ENCODE results near the gene TRIM2. TPM values are rescaled to one million over a fixed set of nuclear protein-coding genes. Genes with fewer than 3 reads are reported as not detected.

TRIM2 gene
- total RNA-seq, 1 experiment from 2014 or later: 18.9 TPM

- no peaks in the 10 kb centered on the region for H4K20me1 ChIP-seq (ENCODE audit: low read length)
- H2AFZ ChIP-seq (ENCODE audit: low read length): no peak overlapping the region
- no peaks in the 10 kb centered on the region for H3K9me3 ChIP-seq (ENCODE audit: low read length)
- no peak overlapping the region for H3K27ac ChIP-seq (ENCODE audit: low read length)
- no peak overlapping the region for H3K9ac ChIP-seq (ENCODE audit: low read length)
- no peak overlapping the region for H3K4me3 ChIP-seq (ENCODE audit: low read length)
- no peak for ATAC-seq
- DNase-seq: no peak
- POLR2A ChIA-PET (ENCODE audit: unreplicated experiment): no interaction called here
- intact Hi-C loops (cut with micrococcal nuclease): no loop called here
- no TSS peak for BruUV-seq (replicated peaks)
- no peaks in the 10 kb centered on the region for H3F3A ChIP-seq (ENCODE audit: low read length, unreplicated experiment)
- no peaks in the 10 kb centered on the region for H3K27me3 ChIP-seq (ENCODE audit: low read length)
- H3K9me2 ChIP-seq (replicated peaks; ENCODE audit: low read length): no peaks in the 10 kb centered on the region
- peaks cover 11% of the 10 kb centered on the region for H3K4me1 ChIP-seq (ENCODE audit: insufficient read depth, low read length)
- H3K4me2 ChIP-seq (ENCODE audit: low read length): no peak overlapping the region
- H3K79me2 ChIP-seq (ENCODE audit: low read length): no peaks in the 10 kb centered on the region
- no peak for TF ChIP-seq EZH2 (IDR thresholded peaks at IDR 0.05; ENCODE audit: low read length, unreplicated experiment)
- no peak for TF ChIP-seq EZH2phosphoT487 (IDR thresholded peaks at IDR 0.05; ENCODE audit: borderline replicate concordance, low read length)
- TF ChIP-seq CTCF (conservative IDR thresholded peaks at IDR 0.05; ENCODE audit: low read depth, low read length): no peak
- no peaks in the 10 kb centered on the region for H3K36me3 ChIP-seq (ENCODE audit: low read depth, low read length)
- CTCF ChIA-PET: no interaction called here
These were observed 21.1 kb upstream of the TRIM2 start for GRCh38 chr4:153183146-153183545.

DNA sequence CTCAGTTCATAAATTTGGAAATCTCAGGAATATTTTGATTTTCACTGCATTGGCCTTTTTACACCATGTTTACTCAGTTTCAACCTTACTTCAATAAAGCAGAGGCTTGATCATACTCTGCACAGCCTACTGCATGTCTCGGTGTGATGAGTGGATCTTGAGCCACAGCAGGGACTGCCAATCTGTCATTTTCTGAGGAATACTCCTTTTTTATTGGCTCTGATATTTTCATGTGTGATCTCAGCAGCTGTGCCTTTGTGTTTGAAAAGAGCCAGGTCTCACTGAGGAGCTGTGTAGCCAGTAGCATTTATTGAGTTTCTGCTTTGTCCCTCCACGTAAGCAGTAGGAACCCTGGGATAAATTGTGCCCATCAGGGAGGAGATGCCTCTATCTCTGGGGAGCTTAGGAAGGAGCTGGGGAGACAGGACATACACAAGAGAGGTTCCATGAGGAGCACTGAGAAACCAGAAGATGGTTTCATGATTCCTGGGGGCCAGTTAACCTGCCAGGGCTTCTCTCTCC is 18.9 kb upstream of the TRIM2 start:
- no TSS peak for BruUV-seq (replicated peaks)
- no peaks in the 10 kb centered on the region for H4K20me1 ChIP-seq (ENCODE audit: low read length)
- no peaks in the 10 kb centered on the region for H3K9me2 ChIP-seq (replicated peaks; ENCODE audit: low read length)
- ChIA-PET CTCF (no interaction called here), POLR2A (ENCODE audit: unreplicated experiment) (no interaction called here)
- H3K4me1 ChIP-seq (ENCODE audit: insufficient read depth, low read length): peaks cover 11% of the 10 kb centered on the region
- no peak for ATAC-seq
- TF ChIP-seq EZH2phosphoT487 (IDR thresholded peaks at IDR 0.05; ENCODE audit: borderline replicate concordance, low read length) (no peak), CTCF (conservative IDR thresholded peaks at IDR 0.05; ENCODE audit: low read depth, low read length) (no peak), EZH2 (IDR thresholded peaks at IDR 0.05; ENCODE audit: low read length, unreplicated experiment) (no peak)
- H3K4me2 ChIP-seq (ENCODE audit: low read length): no peak overlapping the region
- no peak overlapping the region for H2AFZ ChIP-seq (ENCODE audit: low read length)
- no peak overlapping the region for H3K27ac ChIP-seq (ENCODE audit: low read length)
- DNase-seq: no peak
- H3K9me3 ChIP-seq (ENCODE audit: low read length): no peaks in the 10 kb centered on the region
- no peaks in the 10 kb centered on the region for H3K27me3 ChIP-seq (ENCODE audit: low read length)
- no peaks in the 10 kb centered on the region for H3K79me2 ChIP-seq (ENCODE audit: low read length)
- H3K4me3 ChIP-seq (ENCODE audit: low read length): no peak overlapping the region
- no peaks in the 10 kb centered on the region for H3F3A ChIP-seq (ENCODE audit: low read length, unreplicated experiment)
- no peak overlapping the region for H3K9ac ChIP-seq (ENCODE audit: low read length)
- intact Hi-C loops (cut with micrococcal nuclease): no loop called here
- no peaks in the 10 kb centered on the region for H3K36me3 ChIP-seq (ENCODE audit: low read depth, low read length)

DNA sequence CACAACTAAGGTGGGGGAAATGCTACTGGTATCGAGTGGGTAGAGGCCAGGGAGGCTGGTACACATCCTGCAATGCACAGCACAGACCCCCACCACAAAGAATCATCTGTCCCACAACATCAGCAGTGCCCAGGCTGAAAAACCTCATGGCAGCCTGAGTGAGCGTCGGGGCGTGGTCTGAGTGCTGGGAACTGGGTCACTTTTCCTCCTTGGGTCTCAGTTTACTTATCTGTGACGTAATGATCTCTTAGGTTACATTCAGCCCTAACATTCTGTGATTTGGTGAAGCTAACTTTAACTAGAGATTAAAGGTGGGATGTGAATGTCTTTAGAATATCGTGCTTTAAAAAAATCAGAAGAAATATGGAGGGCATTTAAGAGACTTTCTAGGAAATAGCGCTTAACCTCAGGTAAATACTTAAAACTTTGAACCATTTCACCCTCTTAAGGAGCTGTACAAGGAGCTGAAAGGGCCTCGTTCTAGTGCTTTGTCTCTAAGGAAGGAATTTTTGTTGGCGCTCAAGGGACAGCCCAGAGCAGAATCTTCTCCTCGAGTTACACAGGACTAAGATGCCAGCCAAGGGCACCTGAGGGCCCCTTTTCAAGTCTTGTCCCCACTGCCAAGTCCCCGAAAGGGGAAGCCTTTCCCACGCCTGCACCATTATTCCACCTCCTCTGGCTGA is 18.1 kb upstream of the TRIM2 start:
- H3F3A ChIP-seq (ENCODE audit: low read length, unreplicated experiment): no peaks in the 10 kb centered on the region
- H3K27ac ChIP-seq (ENCODE audit: low read length): no peak overlapping the region
- H3K36me3 ChIP-seq (ENCODE audit: low read depth, low read length): no peaks in the 10 kb centered on the region
- ATAC-seq (no peak), DNase-seq (no peak)
- TF ChIP-seq EZH2phosphoT487 (IDR thresholded peaks at IDR 0.05; ENCODE audit: borderline replicate concordance, low read length) (no peak), CTCF (conservative IDR thresholded peaks at IDR 0.05; ENCODE audit: low read depth, low read length) (no peak), EZH2 (IDR thresholded peaks at IDR 0.05; ENCODE audit: low read length, unreplicated experiment) (no peak)
- no peaks in the 10 kb centered on the region for H3K27me3 ChIP-seq (ENCODE audit: low read length)
- H2AFZ ChIP-seq (ENCODE audit: low read length): no peak overlapping the region
- no peak overlapping the region for H3K4me2 ChIP-seq (ENCODE audit: low read length)
- no peaks in the 10 kb centered on the region for H3K9me3 ChIP-seq (ENCODE audit: low read length)
- H3K4me3 ChIP-seq (ENCODE audit: low read length): no peak overlapping the region
- no peak overlapping the region for H3K9ac ChIP-seq (ENCODE audit: low read length)
- POLR2A ChIA-PET (ENCODE audit: unreplicated experiment): no interaction called here
- H3K79me2 ChIP-seq (ENCODE audit: low read length): no peaks in the 10 kb centered on the region
- H4K20me1 ChIP-seq (ENCODE audit: low read length): no peaks in the 10 kb centered on the region
- CTCF ChIA-PET: no interaction called here
- H3K4me1 ChIP-seq (ENCODE audit: insufficient read depth, low read length): peaks cover 9% of the 10 kb centered on the region
- intact Hi-C loops (cut with micrococcal nuclease): no loop called here
- BruUV-seq (replicated peaks): no TSS peak
- no peaks in the 10 kb centered on the region for H3K9me2 ChIP-seq (replicated peaks; ENCODE audit: low read length)

All from PC-3 (cell line).